GM19239 (cell line): ENCODE data around the gene ALOX12B.

Experiments used
- DNase-seq: peaks from one replicate; pipeline ENCODE4 v3.0.0; 2011; ENCODE audit warnings: low spot score; ENCODE audit not compliant: insufficient read length
- FAIRE-seq: peaks from 2 replicates; lab custom pipeline; 2011; peaks lifted over from hg19 to GRCh38; lab: Jason Lieb, UNC

The ALOX12B gene

DNA sequence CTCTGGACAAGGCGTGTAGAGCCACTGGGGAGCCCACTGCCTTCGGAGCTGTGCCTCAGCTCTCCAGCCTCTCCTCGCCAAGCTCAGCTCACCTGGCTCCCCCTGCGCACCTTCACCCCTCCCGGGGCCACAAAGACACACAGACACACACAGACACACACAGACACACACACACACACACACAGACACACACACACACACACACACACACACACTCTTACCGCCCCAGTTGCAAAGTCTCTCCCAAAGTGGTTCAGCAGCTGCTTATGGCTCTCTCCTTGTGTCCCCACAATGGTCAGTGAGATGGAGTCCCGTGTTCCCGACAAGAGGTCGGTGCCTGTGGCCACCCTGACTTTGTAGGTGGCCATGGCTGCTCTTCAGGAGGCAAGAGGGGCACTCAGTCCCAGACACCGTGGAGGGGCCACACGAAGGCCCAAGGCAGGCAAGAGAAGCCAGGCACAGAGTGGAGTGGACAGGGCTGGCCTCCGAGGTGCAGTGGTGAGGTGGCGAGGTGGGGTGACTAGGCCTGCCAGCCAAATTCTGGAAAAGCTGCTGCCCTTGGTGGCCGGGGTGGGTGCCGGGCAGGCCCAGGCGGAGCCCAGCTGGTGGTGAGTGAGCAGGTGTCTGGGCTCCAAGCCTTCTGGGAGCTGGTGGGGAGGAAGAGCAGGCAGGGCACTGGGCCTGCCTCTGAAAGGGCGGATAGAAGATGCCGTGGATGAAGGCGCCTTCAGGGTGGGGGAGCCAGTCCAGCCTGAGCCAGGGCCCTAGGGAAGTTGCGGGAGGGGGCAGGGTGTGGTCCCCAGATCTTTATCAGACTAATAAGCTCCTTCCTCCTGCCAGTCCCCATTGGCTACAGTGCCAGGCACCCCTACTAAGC is at the start of gene ALOX12B:
ALOX12B (minus strand) TSS at position 642 of the 877 bp plus-strand sequence; CDS start at position 368, 274 bp downstream.
- FAIRE-seq = no peak
- no peak for DNase-seq

DNA sequence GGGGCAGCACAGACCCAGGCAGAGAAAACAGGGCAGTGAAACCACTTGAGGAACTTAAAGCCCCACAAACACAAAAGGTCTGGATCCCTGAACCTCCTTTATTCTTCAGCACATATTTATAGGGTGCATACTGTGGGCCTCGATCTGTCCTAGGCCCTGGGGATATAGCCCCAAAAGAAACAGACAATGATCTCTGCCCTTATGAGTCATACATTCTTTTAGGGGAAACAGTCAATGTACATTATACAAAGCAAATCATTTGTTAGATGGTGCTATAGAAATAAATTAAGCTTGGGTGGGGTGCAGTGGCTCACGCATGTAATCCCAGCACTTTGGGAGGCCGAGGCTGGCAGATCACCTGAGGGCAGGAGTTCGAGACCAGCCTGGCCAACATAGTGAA is 46.4 kb upstream of the ALOX12B start:
- DNase-seq = no peak
- FAIRE-seq = no peak

DNA sequence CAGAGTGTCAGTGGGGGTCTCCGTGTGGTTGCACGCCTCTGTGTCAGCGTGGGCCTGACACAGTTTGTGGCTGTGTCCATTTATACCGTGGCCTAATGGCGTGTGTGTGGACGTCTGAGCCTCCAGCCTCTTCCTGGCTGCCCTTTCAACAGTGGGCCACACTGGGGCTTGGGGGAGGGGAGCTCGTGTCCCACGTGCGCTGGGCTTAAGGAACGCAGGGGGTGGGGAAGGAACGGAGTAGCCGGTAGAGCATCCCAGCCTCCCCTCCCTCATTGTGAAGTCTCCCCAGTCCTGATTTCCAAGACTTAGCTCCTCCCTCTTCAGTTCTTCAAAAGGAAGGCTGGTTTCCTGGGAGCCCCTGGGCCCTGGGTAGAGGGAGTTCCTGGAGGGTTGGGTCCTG is 45.9 kb upstream of the ALOX12B start:
- no peak for DNase-seq
- no peak for FAIRE-seq

DNA sequence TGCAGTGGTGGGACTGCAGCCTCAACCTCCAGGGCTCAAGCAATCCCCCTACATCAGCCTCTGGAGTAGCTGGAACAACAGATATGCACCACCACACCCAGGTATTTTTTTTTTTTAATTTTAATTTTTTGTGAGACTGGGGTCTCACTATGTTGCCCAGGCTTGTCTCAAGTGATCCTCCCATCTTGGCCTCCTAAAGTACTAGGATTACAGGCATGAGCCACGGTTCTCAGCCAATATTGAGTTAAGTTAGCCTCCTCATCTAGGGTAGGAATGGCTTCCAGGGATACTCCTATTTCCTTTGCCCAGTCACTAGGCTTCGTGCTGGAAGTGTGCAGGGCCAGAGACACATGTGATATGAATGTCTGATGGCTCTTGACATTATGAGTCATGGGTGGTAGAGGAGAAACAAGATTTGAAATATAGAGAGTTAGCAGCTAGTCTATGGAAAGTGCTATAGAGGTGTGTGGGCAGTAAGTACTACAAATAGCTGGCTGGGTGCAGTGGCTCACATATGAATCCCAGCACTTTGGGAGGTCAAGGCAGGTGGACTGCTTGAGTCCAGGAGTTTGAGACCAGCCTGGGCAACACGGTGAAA is 44.4 kb upstream of the ALOX12B start:
- FAIRE-seq = peak; percentile 52
- no peak for DNase-seq

DNA sequence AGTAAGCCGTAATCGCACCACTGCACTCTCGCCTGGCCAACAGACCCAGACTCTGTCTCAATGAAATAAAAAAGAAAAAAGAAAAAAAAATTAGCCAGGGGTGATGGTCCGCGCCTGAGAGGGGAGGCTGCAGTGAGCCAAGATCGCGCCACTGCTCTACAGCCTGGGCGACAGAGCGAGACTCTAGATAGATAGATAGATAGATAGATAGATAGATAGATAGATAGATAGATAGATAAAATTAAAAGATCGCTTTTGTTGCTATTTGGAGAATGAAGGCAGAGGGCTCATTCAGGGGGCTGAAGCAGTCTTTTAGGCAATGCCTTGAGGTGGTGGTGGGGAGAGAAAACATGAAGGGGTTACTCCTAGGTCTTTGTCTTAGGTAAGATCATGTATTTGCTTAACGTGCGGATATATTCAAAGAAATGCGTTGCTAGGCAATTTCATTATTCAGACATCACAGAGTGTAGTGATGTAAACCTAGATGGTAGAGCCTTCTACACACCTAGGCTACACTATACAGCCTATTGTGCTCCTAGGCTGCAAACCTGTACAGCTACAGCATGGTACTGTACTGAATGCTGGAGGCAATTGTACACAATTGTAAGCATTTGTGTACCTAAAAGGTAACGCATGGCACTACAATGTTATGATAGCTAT is 40.7 kb upstream of the ALOX12B start:
- no peak for DNase-seq
- FAIRE-seq = no peak

DNA sequence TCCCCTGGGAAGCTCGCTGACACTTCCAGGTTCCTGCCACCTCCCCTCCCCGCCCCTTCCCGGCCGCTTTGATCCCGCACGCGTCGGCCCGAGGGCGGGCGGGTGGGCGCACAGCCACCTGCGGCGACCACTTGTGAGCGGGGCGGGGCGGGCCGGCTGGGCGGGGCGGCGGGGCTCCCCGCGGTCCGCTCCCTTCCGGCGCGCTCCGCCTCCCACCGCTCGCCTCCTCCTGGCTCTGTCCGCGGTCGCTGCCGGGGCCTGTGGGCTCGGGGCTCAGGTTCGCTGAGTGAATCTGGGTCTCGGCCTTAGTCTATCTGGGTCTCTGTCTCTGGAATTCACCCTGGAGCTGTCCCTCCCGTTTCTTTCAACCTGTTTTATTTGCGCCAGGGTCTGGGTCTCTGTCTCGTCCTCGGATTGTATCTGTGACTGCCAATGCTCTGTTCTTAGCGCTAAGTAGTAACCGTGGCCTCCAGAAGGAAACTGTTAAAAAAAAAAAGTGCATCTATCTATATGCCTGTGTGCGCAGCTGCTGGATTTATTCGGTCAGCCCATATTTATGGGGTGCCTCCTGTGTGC is 39.1 kb upstream of the ALOX12B start:
- DNase-seq = no peak

DNA sequence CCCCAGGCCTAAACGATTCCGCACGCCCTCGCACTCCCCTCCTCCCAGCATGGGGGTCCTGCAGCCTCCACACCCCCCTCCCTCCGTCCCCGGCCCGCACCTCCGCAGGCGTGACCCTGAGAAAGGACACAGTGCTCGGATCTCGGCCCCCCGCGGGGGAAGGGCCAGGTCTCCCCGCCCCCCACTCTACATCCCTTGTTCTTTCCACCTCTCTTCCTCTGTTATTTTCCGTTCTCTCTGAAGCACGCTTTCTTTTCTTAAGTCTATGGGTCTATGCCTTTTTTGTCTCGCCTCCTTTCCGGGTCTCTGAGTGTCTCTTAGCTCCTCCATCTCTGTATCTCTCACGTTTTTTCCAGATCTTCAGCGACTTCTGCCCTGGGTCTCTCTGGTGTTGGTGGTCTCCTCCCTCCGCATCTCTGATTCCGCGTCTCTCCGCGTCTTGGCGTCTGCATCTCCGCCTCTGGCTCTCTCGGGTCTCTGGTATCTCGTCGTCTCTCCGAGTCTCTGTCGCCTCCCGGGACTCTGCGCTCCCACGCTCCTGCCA is 38.5 kb upstream of the ALOX12B start:
- FAIRE-seq = peak; percentile 8
- DNase-seq = no peak

More for the DNA sequence above, 39.1 kb upstream of the ALOX12B start:
- peak; percentile 8 for FAIRE-seq

DNA sequence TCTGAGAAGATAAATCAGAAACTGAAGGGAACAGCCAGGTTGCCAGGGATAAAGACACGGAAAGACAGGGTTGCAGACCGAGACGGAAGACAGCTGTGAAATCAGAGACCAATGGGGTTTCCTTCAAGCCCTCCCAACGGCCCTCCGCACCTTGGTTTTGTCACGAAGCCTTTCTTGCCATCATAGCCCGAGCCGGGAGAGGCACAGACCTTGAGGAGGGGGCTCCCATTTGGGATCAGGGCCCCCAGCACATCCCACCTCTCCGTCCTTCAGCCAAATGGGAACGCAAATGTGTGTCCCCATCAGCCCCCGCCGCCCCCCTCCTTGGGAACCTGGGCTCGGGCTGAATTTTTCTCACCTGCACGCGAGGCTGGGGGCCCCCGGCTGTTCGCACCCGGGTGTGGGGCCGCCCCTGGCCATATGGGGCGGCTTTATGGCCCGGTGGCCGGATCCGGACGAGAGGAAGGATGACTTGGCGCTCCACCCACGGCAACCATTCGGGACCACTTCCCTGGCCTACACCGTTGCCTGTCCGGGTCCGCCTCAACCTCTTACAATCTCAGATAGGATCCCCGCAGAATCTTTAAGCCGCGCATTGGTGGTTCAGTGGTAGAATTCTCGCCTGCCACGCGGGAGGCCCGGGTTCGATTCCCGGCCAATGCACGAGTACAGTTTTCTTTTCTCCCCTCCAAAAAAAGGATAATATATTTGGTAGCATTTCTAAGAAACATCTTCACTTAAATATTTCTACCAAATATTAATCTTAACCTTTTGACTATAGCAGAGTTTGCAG is 37.8 kb upstream of the ALOX12B start:
- DNase-seq = no peak
- peak; percentile 89 for FAIRE-seq

DNA sequence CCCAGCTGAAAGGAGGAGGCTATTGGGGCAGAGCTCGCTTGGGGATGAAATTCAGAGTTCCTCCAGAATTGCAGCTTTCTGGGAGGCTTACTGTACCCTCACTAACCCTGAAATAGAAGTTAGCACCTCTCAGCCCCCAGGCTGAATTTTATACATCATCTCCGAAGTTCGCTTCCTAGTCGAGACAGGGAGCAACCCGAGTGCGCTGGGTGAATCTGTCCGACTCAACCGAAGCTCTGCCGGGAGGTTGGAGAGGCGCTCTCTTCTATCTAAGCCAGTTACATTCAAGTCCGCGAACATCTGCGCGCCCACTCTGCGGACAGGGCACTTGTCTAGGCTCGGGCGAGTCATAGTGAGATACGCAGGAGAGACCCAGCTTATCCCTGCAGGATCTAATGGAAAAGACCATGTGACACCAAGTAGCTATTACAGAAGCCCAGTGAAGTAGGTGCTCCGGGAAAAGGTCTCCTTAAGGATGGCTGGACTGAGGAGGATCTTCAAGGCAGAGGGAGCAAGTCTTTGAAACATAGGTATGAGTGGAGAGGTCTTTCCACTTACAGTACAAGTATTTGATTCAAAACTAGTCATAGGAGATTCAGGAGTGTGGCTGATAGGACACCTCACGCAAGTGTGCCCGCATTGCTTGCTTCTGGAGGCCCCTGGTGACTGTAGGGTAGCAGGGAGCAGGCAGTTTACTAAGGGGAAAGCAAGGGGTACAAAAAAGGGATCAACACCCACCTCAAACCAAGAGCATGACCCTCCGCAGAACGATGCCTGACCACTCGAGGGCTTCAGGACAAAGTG is 37.0 kb upstream of the ALOX12B start:
- FAIRE-seq = peak; percentile 71

DNA sequence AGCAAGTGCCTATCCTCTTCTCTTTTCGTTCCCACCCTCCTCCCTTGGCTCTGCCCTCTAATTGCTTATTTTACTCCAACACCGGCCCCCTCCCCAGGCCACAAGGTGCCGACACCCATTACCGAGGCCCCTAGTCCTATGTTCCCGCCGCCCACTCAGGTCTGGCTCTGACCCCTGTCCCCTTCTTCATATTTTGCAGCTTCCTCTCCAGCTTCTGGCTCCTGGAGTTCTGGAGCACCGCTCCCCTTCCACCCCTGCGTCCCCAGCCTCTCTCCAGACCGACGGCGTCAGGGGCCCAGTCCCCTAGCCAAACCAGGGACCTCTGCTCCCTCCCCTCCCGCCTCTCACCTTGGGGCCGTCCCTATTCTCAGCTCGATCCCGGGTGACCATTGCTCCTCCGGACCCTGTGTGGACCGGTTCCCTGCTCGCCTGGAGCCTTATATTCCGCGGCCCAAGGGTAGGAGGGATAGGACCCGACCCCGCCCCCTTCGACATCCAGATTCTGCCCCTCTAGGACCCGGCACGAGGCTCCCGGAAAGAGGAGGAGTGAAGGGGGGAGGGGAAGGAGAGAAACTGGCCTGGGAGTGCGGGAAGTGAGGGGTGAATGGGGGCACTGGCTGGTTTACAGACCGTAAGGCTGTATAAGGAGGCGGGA is 36.3 kb upstream of the ALOX12B start, which contains the start of gene HES7:
HES7 (minus strand) TSS at position 412 of the 655 bp plus-strand sequence; CDS start at position 390, 22 bp downstream.
- DNase-seq (no peak), FAIRE-seq (no peak)

More for the DNA sequence above, 37.0 kb upstream of the ALOX12B start:
- DNase-seq = no peak

DNA sequence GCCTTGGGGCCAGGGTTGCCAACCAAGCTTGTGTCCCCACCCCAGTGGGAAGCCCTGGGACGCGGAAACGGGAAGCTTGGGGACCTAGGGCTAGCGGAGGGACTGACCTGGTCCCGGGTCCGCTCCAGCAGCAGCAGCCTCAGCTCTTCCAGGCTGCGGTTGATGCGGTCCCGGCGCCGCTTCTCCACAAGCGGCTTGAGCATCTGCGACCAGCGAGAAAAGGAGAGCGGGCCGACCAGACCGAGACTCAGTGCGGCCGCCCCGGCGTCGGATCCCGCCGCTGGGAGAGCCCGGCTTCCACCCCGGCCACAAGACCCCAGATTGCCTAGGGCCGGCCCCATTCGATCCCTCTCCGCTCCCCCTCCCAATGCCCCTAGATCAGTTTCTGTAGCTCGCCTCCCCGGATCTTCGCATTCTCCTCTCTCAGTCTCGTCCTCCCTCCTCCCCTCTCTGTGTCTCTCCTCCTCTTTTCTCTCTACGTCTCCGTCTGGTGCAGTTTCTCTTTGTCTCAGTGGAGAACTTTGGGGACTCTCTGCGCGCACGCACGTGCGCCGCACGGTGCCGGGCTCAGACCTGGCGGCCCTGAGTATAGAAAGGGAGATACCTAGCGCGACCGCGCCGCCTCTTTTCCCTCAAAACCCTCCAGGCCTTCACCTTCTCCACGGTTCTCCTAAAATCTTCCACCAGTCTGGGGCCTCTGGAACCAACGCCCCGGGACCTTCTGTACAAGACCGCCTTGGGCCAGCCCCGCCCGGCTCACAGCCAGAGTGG is 35.6 kb upstream of the ALOX12B start:
- DNase-seq = no peak
- no peak for FAIRE-seq

DNA sequence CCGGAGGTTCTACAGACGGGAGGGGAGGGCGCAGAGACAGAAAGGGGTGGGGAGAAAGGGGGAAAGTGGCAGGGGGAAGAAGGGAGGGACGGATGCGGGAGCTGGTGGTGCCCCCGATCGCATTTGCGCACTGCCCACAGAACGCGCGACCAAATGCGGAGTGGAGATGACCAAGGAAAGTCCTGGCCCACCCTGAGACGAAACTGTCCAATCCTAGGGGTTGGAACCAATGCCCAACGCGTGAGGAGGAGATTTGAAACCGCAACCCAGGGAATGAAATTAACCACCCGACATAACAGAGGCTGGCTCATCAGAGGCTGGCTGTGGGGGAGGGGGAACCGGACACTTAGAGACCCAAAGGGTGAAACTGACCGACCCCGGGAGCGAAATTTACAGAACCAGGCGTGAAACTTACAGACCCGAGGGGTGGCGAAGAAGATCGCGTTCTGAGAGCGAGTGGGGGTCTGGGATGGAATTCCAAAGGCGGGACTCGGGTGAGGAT is 35.0 kb upstream of the ALOX12B start:
- no peak for DNase-seq
- no peak for FAIRE-seq

DNA sequence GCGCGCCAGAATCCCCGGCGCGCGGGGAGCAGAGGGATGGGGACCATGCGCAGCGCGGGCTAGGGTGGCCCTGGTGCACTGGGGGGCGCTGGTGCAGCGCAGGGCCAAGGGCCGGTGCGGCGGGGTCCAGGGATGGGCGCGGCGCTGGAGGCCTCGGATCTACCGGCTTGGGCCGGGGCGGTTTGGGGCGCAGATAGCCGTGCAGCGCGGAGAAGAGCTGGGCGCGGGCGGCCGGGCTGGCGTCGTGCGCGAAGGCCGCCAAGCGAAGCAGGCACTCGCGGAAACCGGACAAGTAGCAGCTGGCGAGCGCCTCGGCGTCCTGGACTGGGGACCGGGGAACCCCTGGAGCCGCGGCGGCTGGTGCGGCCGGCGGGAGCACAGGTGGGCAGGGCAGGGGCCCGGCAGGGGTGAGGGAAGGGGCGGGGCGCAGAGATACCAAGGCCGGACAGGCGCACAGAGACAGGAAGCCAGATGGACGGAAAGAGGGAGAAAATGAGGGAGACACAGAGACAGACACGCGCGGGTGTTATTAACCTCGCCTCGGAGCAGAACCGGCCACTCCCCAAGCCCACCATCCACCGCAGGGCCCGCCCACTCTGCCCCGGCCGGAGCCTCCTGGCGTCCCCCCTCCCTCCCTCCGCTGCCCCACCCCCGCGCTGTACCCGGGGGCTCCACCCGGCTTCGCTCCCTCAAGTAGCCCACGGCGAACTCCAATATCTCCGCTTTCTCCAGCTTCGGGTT is 34.3 kb upstream of the ALOX12B start:
- FAIRE-seq (no peak), DNase-seq (no peak)

DNA sequence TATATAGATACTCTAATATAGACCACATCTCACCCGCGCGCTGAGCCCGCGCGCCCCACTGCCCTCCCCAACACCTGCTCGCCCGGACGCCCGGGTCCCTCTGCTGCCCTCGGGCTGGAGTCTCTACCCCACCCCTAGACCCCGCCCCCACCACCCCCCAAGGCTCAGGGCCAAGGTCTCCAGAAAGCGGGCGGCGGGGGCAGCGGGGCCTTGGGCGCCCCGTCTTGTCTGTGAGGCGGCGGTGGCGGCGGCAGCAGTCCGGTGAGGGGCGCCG is 33.8 kb upstream of the ALOX12B start:
- DNase-seq (no peak), FAIRE-seq (no peak)

DNA sequence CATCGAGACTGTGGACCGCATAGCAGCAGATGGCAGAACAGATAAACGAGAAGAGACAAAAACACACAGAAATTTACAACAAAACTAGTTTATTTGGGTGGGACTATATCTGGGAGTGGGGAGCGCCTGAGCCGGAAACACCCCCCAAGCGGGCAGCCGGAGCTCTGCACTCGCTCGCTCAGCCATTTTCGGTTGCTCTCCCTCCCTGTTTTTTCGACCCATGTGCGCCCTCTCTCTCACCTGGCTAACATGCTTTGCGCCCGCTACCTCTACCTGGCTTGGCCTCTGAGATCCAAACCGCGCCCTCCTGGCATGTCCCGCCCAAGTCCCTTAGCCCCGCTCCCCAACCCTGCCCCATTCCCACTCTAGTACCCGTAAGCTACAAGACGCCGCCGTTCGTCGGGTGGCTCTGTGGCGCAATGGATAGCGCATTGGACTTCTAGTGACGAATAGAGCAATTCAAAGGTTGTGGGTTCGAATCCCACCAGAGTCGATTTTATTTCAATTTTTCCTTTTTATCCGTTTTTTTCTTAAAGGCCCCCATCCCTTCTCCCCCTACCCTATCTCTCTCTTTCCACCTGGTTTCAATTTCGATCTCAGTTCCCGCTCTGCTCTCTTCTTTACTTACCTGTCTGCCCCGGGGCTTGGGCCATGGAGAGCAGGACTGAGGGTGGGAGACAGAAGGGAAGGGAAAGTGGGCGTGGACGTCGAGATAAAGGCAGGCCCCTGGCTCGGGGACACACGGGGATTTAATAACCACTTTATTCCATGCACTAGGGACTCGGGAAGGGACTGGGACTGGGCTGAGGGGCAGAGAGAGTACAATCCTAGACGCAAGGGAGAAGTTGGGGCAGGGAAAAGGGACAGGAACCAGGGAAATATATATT is 33.2 kb upstream of the ALOX12B start:
- DNase-seq (no peak), FAIRE-seq (no peak)
